ENCODE measurements around the gene DNHD1. TPM values are rescaled to one million over a fixed set of nuclear protein-coding genes. Genes with fewer than 3 reads are reported as not detected.
A peak's percentile ranks its signal among the peaks of the same experiment; 100 is the strongest.

DNHD1 gene
- total RNA-seq, 1 experiment from 2014 or later = 1.3 TPM

- DNase-seq (ENCODE audit: low read depth) = peak; percentile 55
Measured at GRCh38 chr11:6531267-6531752, 34.2 kb downstream of the DNHD1 start.

GRCh38 chr11:6538456-6538855, 41.4 kb downstream of the DNHD1 start:
- no peak for DNase-seq (ENCODE audit: low read depth)

- DNase-seq (ENCODE audit: low read depth) = no peak
Measured at GRCh38 chr11:6538945-6539344, 41.9 kb downstream of the DNHD1 start.

GRCh38 chr11:6539748-6540268, 42.7 kb downstream of the DNHD1 start:
- no peak for DNase-seq (ENCODE audit: low read depth)

GRCh38 chr11:6541356-6541755, 44.3 kb downstream of the DNHD1 start:
- DNase-seq (ENCODE audit: low read depth) = no peak

- no peak for DNase-seq (ENCODE audit: low read depth)
Measured at GRCh38 chr11:6542727-6543126, 45.6 kb downstream of the DNHD1 start.

- peak; percentile 27 for DNase-seq (ENCODE audit: low read depth)
Measured at GRCh38 chr11:6544921-6545850, 48.1 kb downstream of the DNHD1 start.

GRCh38 chr11:6545917-6546605, 49.0 kb downstream of the DNHD1 start:
- no peak for DNase-seq (ENCODE audit: low read depth)

- DNase-seq (ENCODE audit: low read depth) = no peak
Measured at GRCh38 chr11:6546735-6547134, 49.7 kb downstream of the DNHD1 start.

GRCh38 chr11:6547177-6547576, 50.1 kb downstream of the DNHD1 start:
- no peak for DNase-seq (ENCODE audit: low read depth)

GRCh38 chr11:6548121-6548520, 51.0 kb downstream of the DNHD1 start:
- no peak for DNase-seq (ENCODE audit: low read depth)

GRCh38 chr11:6548641-6549040, 51.6 kb downstream of the DNHD1 start:
- DNase-seq (ENCODE audit: low read depth) = no peak

- no peak for DNase-seq (ENCODE audit: low read depth)
Measured at GRCh38 chr11:6553634-6554033, 56.6 kb downstream of the DNHD1 start.

GRCh38 chr11:6554828-6555706, 58.0 kb downstream of the DNHD1 start:
- no peak for DNase-seq (ENCODE audit: low read depth)

- no peak for DNase-seq (ENCODE audit: low read depth)
Measured at GRCh38 chr11:6556139-6556949, 59.3 kb downstream of the DNHD1 start.

- DNase-seq (ENCODE audit: low read depth) = no peak
Measured at GRCh38 chr11:6557063-6557462, 60.0 kb downstream of the DNHD1 start.

GRCh38 chr11:6557761-6558674, 60.9 kb downstream of the DNHD1 start:
- no peak for DNase-seq (ENCODE audit: low read depth)

GRCh38 chr11:6559369-6559768, 62.3 kb downstream of the DNHD1 start:
- no peak for DNase-seq (ENCODE audit: low read depth)

GRCh38 chr11:6561288-6561687, 64.2 kb downstream of the DNHD1 start:
- DNase-seq (ENCODE audit: low read depth) = no peak

Data from M059J (cell line).